Measurements from ENCODE around the gene ZBTB20.

GRCh38 chr3:114651555-114651954, 495.5 kb downstream of the ZBTB20 start:
- no peak for TF ChIP-seq CTCF (IDR thresholded peaks at IDR 0.05 in 2 of 3, conservative IDR thresholded peaks at IDR 0.05 in 1 of 3; ENCODE audit: control insufficient read depth in 2 of 3, extremely low read depth in 1 of 3, insufficient read depth in 1 of 3, low read depth in 3 of 3, low read length in 3 of 3)
- no peak for TF ChIP-seq CHD1 (IDR thresholded peaks at IDR 0.05; ENCODE audit: low read depth, low read length)
- TF ChIP-seq ZNF384 (IDR thresholded peaks at IDR 0.05; ENCODE audit: borderline replicate concordance, low read depth, low read length), result no peak
- TF ChIP-seq PAX5 (IDR thresholded peaks at IDR 0.05; ENCODE audit: borderline replicate concordance, low read depth, low read length), result no peak
- TF ChIP-seq SREBF2 (IDR thresholded peaks at IDR 0.05; ENCODE audit: low read length), result no peak
- TF ChIP-seq POU2F2 (IDR thresholded peaks at IDR 0.05; ENCODE audit: borderline replicate concordance, low read depth, low read length), result no peak
- no peak for TF ChIP-seq FOS (IDR thresholded peaks at IDR 0.05; ENCODE audit: borderline replicate concordance, extremely low read depth, insufficient read length)
- no peak for TF ChIP-seq HCFC1 (IDR thresholded peaks at IDR 0.05; ENCODE audit: low read length)
- TF ChIP-seq SIN3A (IDR thresholded peaks at IDR 0.05; ENCODE audit: low read depth, low read length), result no peak
- TF ChIP-seq POLR2AphosphoS5 (IDR thresholded peaks at IDR 0.05; ENCODE audit: low read length), result no peak
- no peak for TF ChIP-seq BRCA1 (IDR thresholded peaks at IDR 0.05; ENCODE audit: low read depth, low read length)
